ENCODE results near the gene FOXP1. TPM values are rescaled to one million over a fixed set of nuclear protein-coding genes. Genes with fewer than 3 reads are reported as not detected.

The FOXP1 gene
- total RNA-seq, 2 donors from 2014 or later: 59.7 to 65.4 TPM

GRCh38 chr3:71050538-71051258, 532.8 kb downstream of the FOXP1 start:
- H3K36me3 Mint-ChIP-seq: peaks cover 15% of the 10 kb centered on the region
- peaks cover 65 to 85% of the 10 kb centered on the region in 2 donors for H3K4me1 Mint-ChIP-seq (ENCODE audit: low read depth in 2 of 2)
- DNase-seq (ENCODE audit: low spot score) (peak; percentile 68), ATAC-seq (peak; percentile 93 to 95)
- H3K4me3 Mint-ChIP-seq: peak overlapping the region; percentile 49
- H3K9me3 Mint-ChIP-seq: no peaks in the 10 kb centered on the region
- H3K27ac Mint-ChIP-seq: peak overlapping the region; percentile 85 to 87
- no peaks in the 10 kb centered on the region for H3K27me3 Mint-ChIP-seq

GRCh38 chr3:71050166-71050537, 533.4 kb downstream of the FOXP1 start:
- peaks cover 20% of the 10 kb centered on the region for H3K36me3 Mint-ChIP-seq

DNA sequence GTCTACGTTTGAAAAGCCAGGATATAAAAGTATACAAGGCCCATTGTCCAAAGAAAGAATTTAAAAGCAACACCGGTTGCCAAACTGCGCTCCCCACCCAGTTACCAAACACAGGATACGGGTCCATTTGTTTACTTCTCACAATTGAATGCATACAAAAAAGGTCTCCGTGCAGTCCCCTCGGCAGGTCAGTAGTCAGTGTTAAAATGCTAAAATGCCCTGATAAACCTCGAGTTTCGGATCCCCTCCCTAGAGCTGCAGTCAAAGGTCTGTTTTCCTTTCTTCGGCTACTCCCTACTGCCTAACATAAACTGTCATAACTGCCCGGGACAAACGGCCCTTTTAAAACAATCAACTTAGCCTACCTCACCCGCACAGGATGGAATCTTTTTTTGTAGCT, 534.6 kb downstream of the FOXP1 start:
- H3K4me1 Mint-ChIP-seq (ENCODE audit: low read depth in 2 of 2): peaks cover 63 to 75% of the 10 kb centered on the region in 2 donors
- peak overlapping the region in 1 of 2 donors; percentile 85 for H3K27ac Mint-ChIP-seq
- no peaks in the 10 kb centered on the region for H3K9me3 Mint-ChIP-seq
- H3K36me3 Mint-ChIP-seq: peaks cover 24% of the 10 kb centered on the region
- H3K4me3 Mint-ChIP-seq: no peak overlapping the region
- no peaks in the 10 kb centered on the region for H3K27me3 Mint-ChIP-seq
- ATAC-seq (no peak), DNase-seq (ENCODE audit: low spot score) (no peak)

More at GRCh38 chr3:71050166-71050537, 533.4 kb downstream of the FOXP1 start:
- Mint-ChIP-seq H3K27me3 (no peaks in the 10 kb centered on the region), H3K27ac (peak overlapping the region; percentile 85 to 87), H3K9me3 (no peaks in the 10 kb centered on the region), H3K4me1 (ENCODE audit: low read depth in 2 of 2) (peaks cover 69 to 86% of the 10 kb centered on the region in 2 donors), H3K4me3 (peak overlapping the region; percentile 49)
- ATAC-seq (no peak), DNase-seq (ENCODE audit: low spot score) (no peak)

DNA sequence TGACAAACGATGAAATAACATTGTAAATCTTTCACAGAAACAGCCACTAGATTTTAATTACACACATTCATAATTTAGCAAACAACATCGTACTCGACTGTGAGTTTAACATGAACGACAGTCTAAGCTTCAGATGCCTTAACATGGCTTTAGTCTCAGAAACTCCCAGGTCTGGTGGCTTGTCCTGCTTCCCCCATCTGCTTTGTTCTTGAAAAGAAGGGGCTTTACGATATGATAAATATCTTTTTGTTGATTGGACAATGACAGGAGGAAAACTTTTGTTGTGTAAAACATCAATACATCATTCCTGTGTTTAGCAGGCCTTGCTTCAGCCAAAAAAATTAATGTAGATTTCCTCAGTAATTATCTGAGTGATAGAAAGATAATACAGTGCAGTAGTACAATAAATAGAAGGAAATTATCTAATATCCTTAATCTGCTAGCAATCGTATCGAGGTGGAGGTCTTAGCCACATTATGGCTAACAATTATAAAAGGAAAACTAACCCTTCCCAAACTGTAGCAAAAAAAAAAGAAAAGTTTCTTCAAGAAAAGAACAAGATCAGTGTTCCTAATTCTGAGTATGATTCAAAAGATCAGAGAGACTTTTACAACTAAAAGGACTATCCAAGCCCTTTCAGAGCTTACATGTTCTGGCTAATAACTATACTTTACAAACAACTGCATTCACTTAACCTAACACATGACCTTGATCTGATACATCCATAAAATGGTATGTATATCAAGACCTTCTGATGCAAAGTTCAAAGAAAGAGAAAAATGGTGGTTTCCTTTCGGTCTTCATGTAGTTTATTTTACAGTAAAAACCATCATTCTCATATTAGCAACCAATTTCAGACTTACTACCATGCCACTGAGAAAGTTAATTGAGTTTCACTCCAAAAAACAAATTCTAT, 535.7 kb downstream of the FOXP1 start:
- Mint-ChIP-seq H3K4me3 (no peak overlapping the region), H3K9me3 (no peaks in the 10 kb centered on the region)
- no peak for ATAC-seq

DNA sequence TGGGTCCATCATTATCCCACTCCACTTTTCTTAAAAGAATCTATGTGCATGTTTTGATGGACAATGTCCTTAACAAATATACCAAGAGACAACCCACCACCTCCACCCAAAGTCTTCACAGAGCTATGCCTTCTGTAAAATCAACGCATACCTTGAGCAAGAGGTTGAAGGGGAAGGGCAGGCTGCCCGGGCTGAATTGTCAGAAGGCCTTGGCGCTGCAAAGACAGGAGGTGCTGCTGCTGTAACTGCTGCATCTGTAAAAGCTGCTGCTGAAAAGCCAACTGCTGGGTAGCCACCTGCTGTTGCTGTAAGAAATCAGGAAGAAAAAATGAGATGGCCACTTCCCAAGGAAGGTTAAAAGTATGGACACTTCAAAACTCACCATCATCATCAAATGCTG, 536.7 kb downstream of the FOXP1 start:
- Mint-ChIP-seq H3K9me3 (no peaks in the 10 kb centered on the region), H3K27me3 (no peaks in the 10 kb centered on the region), H3K4me3 (no peak overlapping the region), H3K4me1 (ENCODE audit: low read depth in 2 of 2) (peaks cover 62 to 63% of the 10 kb centered on the region in 2 donors), H3K27ac (peak overlapping the region; percentile 61 to 85), H3K36me3 (peaks cover 27% of the 10 kb centered on the region)
- no peak for DNase-seq (ENCODE audit: low spot score)
- no peak for ATAC-seq

More for the DNA sequence above, 535.7 kb downstream of the FOXP1 start:
- Mint-ChIP-seq H3K27ac (peak overlapping the region; percentile 21 to 85), H3K36me3 (peaks cover 27% of the 10 kb centered on the region), H3K4me1 (ENCODE audit: low read depth in 2 of 2) (peaks cover 59 to 65% of the 10 kb centered on the region in 2 donors), H3K27me3 (no peaks in the 10 kb centered on the region)
- DNase-seq (ENCODE audit: low spot score): no peak

DNA sequence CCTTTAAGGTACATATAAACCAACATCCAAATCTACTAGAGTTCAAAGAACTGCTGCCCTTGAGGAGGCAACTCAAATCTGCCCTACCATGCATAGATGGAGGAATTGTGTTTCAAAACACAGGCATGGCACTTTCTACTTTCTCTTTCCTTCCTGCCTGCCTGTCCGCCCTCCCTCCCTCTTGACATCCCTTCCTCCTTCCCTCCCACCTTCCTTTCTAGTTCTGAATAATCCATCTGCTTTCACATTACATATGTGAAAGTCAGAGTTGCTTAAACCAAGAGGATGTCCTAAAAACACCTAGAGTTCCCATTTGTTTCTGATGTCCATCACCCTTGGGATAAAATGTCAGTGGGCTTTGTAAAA, 537.6 kb downstream of the FOXP1 start:
- DNase-seq (ENCODE audit: low spot score) (no peak), ATAC-seq (peak; percentile 69 to 78)
- Mint-ChIP-seq H3K4me1 (ENCODE audit: low read depth in 2 of 2) (peaks cover 59 to 60% of the 10 kb centered on the region in 2 donors), H3K27ac (peak overlapping the region; percentile 61 to 85), H3K27me3 (no peaks in the 10 kb centered on the region), H3K4me3 (peak overlapping the region; percentile 38), H3K36me3 (peaks cover 26% of the 10 kb centered on the region), H3K9me3 (no peaks in the 10 kb centered on the region)

DNA sequence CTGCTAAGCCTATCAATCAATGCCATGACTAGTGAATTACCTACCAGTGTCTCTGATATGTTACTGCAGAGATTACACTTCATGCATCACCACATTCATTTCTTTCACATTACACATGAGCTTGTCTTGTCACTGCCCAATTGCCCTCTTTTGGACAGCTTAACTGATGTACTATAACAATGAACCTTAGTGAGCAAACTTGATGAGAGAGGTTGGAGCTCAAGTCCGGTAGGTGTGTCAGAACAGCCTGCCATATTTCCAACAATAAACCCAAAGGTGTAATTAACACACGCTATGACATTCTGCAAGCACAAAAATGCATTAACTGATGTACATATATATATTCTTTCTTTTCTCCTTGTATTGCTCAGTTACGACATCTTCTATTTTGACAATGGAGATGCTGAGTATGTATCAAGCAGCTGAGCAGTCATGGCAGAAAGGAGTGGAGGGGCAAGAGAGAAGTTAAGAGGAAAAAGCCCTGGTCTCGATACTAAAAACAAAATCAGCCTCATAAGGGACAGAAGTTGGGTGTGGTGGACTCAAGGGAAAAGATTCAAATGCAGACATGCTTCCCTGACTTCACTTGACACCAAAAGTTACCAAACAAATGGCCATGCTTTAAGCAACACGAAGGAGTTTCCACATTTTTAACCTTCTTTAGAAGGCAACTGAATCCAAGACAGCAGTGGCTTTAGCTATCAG, 538.2 kb downstream of the FOXP1 start:
- no peaks in the 10 kb centered on the region for H3K9me3 Mint-ChIP-seq
- DNase-seq (ENCODE audit: low spot score) (no peak), ATAC-seq (no peak)
- no peaks in the 10 kb centered on the region for H3K27me3 Mint-ChIP-seq
- H3K4me1 Mint-ChIP-seq (ENCODE audit: low read depth in 2 of 2): peaks cover 59% of the 10 kb centered on the region in 2 donors
- H3K4me3 Mint-ChIP-seq: peak overlapping the region; percentile 38
- H3K36me3 Mint-ChIP-seq: peaks cover 29% of the 10 kb centered on the region
- peak overlapping the region; percentile 61 to 85 for H3K27ac Mint-ChIP-seq

DNA sequence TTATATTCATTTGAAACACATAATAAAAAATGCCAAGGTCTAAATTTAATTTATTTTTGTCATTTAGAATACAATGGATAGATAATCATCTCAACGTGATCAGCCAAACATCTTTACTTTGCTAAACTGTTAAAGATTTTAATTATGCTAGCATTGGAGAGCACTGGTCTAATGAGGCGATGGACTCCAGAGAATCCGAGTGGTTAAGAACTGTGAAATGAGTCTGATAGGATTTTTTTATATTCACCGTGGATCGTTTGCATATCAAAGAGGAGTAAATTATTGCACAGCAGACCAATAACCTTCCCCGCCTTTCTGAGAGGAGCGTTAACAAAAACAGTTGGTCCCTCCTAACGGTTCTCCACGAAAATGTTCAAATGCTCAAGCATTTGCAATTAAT, 540.8 kb downstream of the FOXP1 start:
- no peak for ATAC-seq
- H3K36me3 Mint-ChIP-seq: peaks cover 30% of the 10 kb centered on the region
- no peaks in the 10 kb centered on the region for H3K9me3 Mint-ChIP-seq
- no peak for DNase-seq (ENCODE audit: low spot score)
- H3K27ac Mint-ChIP-seq: peak overlapping the region in 1 of 2 donors; percentile 13
- H3K4me3 Mint-ChIP-seq: no peak overlapping the region
- no peaks in the 10 kb centered on the region for H3K27me3 Mint-ChIP-seq
- peaks cover 50 to 56% of the 10 kb centered on the region in 2 donors for H3K4me1 Mint-ChIP-seq (ENCODE audit: low read depth in 2 of 2)

GRCh38 chr3:71041371-71041770, 542.2 kb downstream of the FOXP1 start:
- Mint-ChIP-seq H3K27me3 (no peaks in the 10 kb centered on the region), H3K4me3 (no peak overlapping the region), H3K4me1 (ENCODE audit: low read depth in 2 of 2) (peaks cover 39 to 53% of the 10 kb centered on the region in 2 donors), H3K27ac (no peak overlapping the region), H3K36me3 (peaks cover 30% of the 10 kb centered on the region), H3K9me3 (no peaks in the 10 kb centered on the region)
- ATAC-seq: no peak
- DNase-seq (ENCODE audit: low spot score): no peak

GRCh38 chr3:71039332-71039731, 544.2 kb downstream of the FOXP1 start:
- ATAC-seq (no peak), DNase-seq (ENCODE audit: low spot score) (no peak)
- Mint-ChIP-seq H3K9me3 (no peaks in the 10 kb centered on the region), H3K4me1 (ENCODE audit: low read depth in 2 of 2) (peaks cover 44 to 51% of the 10 kb centered on the region in 2 donors), H3K4me3 (peak overlapping the region; percentile 17), H3K27me3 (no peaks in the 10 kb centered on the region), H3K27ac (peak overlapping the region; percentile 19 to 66), H3K36me3 (peaks cover 19% of the 10 kb centered on the region)

DNA sequence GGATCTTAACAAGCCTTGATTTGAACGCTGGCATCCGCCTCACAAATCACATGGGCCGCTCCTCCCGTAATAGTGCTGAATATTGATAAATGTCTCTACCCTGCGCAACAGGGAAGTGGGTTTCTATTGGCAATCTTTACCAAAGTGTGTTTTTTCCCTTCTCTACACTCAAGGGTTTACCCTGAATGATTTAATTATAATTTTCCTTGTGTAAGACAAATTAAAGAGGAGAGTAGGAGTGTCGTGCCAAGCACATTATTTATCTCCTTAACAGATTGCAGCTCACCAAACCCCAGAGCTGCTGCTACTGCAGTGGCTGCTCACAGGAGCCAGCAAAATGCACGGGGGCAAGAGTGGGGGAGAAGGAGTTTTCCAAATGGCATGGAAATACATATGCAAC, 545.8 kb downstream of the FOXP1 start:
- no peaks in the 10 kb centered on the region for H3K9me3 Mint-ChIP-seq
- peaks cover 12% of the 10 kb centered on the region for H3K36me3 Mint-ChIP-seq
- H3K27ac Mint-ChIP-seq: peak overlapping the region; percentile 8 to 33
- H3K27me3 Mint-ChIP-seq: no peaks in the 10 kb centered on the region
- DNase-seq (ENCODE audit: low spot score) (no peak), ATAC-seq (no peak)
- peaks cover 49 to 51% of the 10 kb centered on the region in 2 donors for H3K4me1 Mint-ChIP-seq (ENCODE audit: low read depth in 2 of 2)
- no peak overlapping the region for H3K4me3 Mint-ChIP-seq

- Mint-ChIP-seq H3K27ac (peak overlapping the region; percentile 51 to 92), H3K27me3 (no peaks in the 10 kb centered on the region), H3K36me3 (peaks cover 6% of the 10 kb centered on the region), H3K9me3 (no peaks in the 10 kb centered on the region), H3K4me1 (ENCODE audit: low read depth in 2 of 2) (peaks cover 57 to 60% of the 10 kb centered on the region in 2 donors), H3K4me3 (peak overlapping the region; percentile 23)
- DNase-seq (ENCODE audit: low spot score) (no peak), ATAC-seq (no peak)
Measured at GRCh38 chr3:71035886-71036285, 547.6 kb downstream of the FOXP1 start.

- H3K4me3 Mint-ChIP-seq: peak overlapping the region; percentile 23
- H3K36me3 Mint-ChIP-seq: peaks cover under 1% of the 10 kb centered on the region
- peak overlapping the region; percentile 51 to 92 for H3K27ac Mint-ChIP-seq
- H3K4me1 Mint-ChIP-seq (ENCODE audit: low read depth in 2 of 2): peaks cover 56 to 60% of the 10 kb centered on the region in 2 donors
- ATAC-seq (no peak), DNase-seq (ENCODE audit: low spot score) (no peak)
- no peaks in the 10 kb centered on the region for H3K9me3 Mint-ChIP-seq
- H3K27me3 Mint-ChIP-seq: no peaks in the 10 kb centered on the region
Measured at GRCh38 chr3:71035314-71035713, 548.2 kb downstream of the FOXP1 start.

Measured in natural killer cell treated with Interleukin-12 subunit alpha and Interleukin-12 subunit beta and Interleukin-15 and Interleukin-18, amount 100 ng/mL, for 72 hours (primary cell).